ENCODE data around the gene PIGW.

The PIGW gene

DNA sequence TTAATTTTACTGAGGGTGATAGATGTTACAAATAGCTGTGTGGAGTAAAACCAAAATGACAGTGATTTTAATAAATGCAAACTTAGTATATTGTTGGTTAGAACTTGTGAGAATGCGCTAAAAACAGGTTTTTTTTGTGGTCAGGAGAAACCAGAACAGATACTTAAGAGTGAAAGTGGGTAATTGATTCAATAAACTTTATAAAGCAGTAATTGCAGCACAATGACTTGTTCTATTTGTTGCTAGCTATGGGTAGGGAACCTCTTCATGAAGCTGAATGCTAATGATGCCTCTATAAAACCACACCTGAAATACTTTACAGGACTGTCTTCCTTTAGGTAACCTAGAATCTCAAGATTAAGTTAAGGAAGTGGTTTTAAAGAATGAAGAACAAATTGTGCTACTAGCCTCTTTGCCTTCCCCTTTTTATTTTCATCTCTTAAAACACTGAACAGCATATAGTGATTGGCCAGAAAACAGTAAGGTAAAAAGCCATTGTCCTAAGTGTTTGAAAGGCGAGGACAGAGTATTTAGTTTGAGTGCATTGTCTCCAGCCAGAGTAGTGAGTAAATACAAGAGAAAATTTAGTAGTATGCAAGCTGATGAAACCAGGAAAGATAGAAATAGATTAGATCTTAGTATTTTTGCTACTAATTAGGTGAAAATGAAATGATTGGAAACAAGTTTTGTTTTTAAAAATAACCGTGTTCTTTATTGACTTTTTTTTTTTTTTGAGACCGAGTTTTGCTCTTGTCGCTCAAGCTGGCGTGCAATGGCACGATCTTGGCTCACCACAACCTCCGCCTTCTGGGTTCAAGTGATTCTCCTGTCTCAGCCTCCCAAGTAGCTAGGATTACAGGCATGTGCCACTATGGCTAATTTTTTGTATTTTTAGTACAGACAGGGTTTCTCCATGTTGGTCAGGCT, 16.0 kb downstream of the PIGW start:
- Histone ChIP-seq H3K4me1 (ENCODE audit: control insufficient read depth, insufficient read depth, low read length) (no peaks in the 10 kb centered on the region), H3K27me3 (ENCODE audit: control insufficient read depth, insufficient read depth, low read length) (no peaks in the 10 kb centered on the region), H3K9ac (ENCODE audit: low read depth, low read length) (no peak overlapping the region), H3K4me3 (ENCODE audit: low read depth, low read length) (no peak overlapping the region), H3K36me3 (ENCODE audit: control insufficient read depth, insufficient read depth, low read length) (no peaks in the 10 kb centered on the region), H3K9me3 (ENCODE audit: control insufficient read depth, insufficient read depth, low read length) (no peaks in the 10 kb centered on the region)

DNA sequence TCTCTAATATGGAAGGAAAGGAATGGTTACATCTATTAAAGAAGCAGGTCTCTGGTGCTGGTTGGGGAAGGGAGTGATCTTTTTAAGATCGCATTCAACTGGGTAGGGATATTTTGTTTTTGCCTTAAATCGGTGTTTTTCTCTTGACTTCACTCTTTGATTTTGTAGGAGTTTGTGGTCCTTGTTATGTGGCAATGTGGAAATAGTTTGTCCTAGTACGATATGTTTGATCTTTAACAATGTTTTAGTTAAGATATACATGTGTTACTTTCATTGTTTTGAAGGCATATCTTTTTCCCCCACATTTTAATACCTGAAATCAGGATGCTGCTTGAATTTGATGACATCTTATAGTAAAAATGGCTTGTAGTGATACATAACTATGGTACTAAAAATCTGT, 18.7 kb downstream of the PIGW start:
- H3K4me1 ChIP-seq (ENCODE audit: control insufficient read depth, insufficient read depth, low read length): no peaks in the 10 kb centered on the region
- H3K9ac ChIP-seq (ENCODE audit: low read depth, low read length): no peak overlapping the region
- H3K4me3 ChIP-seq (ENCODE audit: low read depth, low read length): no peak overlapping the region
- H3K36me3 ChIP-seq (ENCODE audit: control insufficient read depth, insufficient read depth, low read length): peaks cover 11% of the 10 kb centered on the region
- no peaks in the 10 kb centered on the region for H3K9me3 ChIP-seq (ENCODE audit: control insufficient read depth, insufficient read depth, low read length)
- no peaks in the 10 kb centered on the region for H3K27me3 ChIP-seq (ENCODE audit: control insufficient read depth, insufficient read depth, low read length)

DNA sequence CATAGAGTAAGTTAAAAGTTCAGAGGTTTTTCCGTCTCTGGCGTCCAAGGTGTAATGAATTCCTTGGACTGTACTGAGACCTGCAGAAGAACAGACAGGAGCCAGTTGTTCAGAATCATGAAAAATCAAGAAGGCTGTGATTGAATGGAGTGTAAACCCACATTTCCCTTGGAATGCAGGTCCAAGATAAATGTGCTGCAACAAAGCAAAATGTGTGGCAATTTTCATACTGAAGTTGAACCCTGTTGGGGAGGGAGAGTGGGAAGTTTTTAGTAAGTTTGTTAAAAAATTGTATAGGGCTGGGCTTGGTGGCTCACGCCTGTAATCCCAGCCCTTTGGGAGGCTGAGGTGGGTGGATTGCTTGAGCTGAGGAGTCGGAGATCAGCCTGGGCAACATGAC, 31.3 kb downstream of the PIGW start:
- H3K27me3 ChIP-seq (ENCODE audit: control insufficient read depth, insufficient read depth, low read length): no peaks in the 10 kb centered on the region
- H3K4me1 ChIP-seq (ENCODE audit: control insufficient read depth, insufficient read depth, low read length): no peaks in the 10 kb centered on the region
- H3K4me3 ChIP-seq (ENCODE audit: low read depth, low read length): no peak overlapping the region
- no peak overlapping the region for H3K9ac ChIP-seq (ENCODE audit: low read depth, low read length)
- no peaks in the 10 kb centered on the region for H3K9me3 ChIP-seq (ENCODE audit: control insufficient read depth, insufficient read depth, low read length)
- peaks cover 32% of the 10 kb centered on the region for H3K36me3 ChIP-seq (ENCODE audit: control insufficient read depth, insufficient read depth, low read length)

DNA sequence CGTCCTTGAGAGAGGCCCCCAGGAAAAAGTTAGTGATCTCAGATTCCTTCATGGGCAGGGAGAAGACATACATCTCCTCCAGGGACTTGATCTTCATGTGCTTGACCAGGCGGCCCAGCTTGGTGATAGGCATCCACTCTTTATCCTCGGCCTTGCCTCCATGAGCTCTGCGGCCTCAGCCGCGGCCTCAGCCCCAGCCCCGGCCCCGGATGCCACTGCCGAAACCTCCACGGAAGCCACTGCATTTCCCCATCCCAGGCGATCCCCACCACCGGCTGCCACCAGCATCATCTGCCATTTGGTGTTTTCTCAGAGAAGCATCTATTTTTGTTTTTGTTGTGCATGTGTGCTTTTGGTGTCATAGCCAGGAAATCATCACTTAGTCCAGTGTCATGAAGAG, 40.2 kb downstream of the PIGW start:
- Histone ChIP-seq H3K36me3 (ENCODE audit: control insufficient read depth, insufficient read depth, low read length) (peaks cover 16% of the 10 kb centered on the region), H3K9me3 (ENCODE audit: control insufficient read depth, insufficient read depth, low read length) (no peaks in the 10 kb centered on the region), H3K27me3 (ENCODE audit: control insufficient read depth, insufficient read depth, low read length) (no peaks in the 10 kb centered on the region), H3K4me1 (ENCODE audit: control insufficient read depth, insufficient read depth, low read length) (no peaks in the 10 kb centered on the region), H3K9ac (ENCODE audit: low read depth, low read length) (no peak overlapping the region), H3K4me3 (ENCODE audit: low read depth, low read length) (no peak overlapping the region)

DNA sequence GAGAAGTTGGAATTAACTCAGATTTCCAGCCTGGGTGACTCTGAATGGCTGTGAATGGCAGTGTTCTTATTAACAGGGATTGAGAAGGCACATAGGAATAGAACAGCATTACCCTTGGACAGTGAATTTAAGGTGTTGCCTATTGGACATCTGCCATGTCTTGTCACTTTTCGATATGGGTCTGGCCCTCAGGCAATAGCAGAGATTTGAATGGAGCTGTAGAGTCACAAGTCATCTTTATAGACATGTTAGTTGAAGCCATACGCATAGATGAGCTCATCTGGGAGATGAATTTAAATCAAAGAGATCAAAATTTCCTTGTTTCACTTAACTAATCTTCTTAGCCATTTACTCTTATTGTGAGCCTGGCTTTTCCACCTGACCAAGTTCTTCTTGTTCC, 42.0 kb downstream of the PIGW start:
- Histone ChIP-seq H3K27me3 (ENCODE audit: control insufficient read depth, insufficient read depth, low read length) (no peaks in the 10 kb centered on the region), H3K4me3 (ENCODE audit: low read depth, low read length) (no peak overlapping the region), H3K9ac (ENCODE audit: low read depth, low read length) (no peak overlapping the region), H3K4me1 (ENCODE audit: control insufficient read depth, insufficient read depth, low read length) (no peaks in the 10 kb centered on the region), H3K9me3 (ENCODE audit: control insufficient read depth, insufficient read depth, low read length) (no peaks in the 10 kb centered on the region), H3K36me3 (ENCODE audit: control insufficient read depth, insufficient read depth, low read length) (peaks cover 17% of the 10 kb centered on the region)

DNA sequence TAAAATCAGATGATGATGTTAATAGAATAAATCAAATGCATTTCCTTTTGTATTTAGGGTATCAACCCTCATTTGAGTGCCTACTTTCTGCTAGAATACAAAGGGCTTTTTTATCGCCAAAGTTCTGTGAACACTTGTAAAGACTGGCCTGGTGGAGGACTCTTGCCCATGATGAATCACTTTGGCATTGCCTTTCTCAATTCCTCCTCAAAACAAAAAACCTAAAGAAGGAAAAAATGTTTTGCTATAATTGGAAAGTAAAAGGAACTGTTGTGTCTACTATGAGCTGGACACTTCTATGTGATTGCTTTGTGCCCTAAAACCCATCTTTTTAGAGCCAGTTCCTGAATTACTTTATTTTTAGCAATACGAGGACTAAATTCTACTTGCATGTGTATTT, 43.9 kb downstream of the PIGW start:
- Histone ChIP-seq H3K4me3 (ENCODE audit: low read depth, low read length) (no peak overlapping the region), H3K36me3 (ENCODE audit: control insufficient read depth, insufficient read depth, low read length) (peaks cover 20% of the 10 kb centered on the region), H3K4me1 (ENCODE audit: control insufficient read depth, insufficient read depth, low read length) (no peaks in the 10 kb centered on the region), H3K9me3 (ENCODE audit: control insufficient read depth, insufficient read depth, low read length) (no peaks in the 10 kb centered on the region), H3K27me3 (ENCODE audit: control insufficient read depth, insufficient read depth, low read length) (no peaks in the 10 kb centered on the region), H3K9ac (ENCODE audit: low read depth, low read length) (no peak overlapping the region)

DNA sequence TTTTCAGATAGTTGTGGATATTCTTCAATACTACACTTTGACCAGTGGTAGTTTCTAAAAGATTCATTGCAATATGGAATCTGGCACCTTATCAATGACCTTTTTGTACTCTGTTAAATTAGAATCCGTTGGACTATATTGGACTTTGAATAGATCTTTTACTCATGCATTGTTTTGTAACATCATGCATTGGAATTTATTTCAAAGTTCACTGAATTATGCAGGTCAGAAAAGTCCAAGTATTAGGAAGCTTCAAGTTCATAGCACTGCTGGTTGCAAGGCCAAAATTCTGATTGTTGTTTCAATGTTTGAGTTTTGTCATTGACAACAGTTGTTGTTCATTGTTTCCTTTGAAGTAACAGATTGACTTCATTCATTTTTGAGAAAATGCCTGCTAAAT, 49.0 kb downstream of the PIGW start:
- H3K9ac ChIP-seq (ENCODE audit: low read depth, low read length): no peak overlapping the region
- no peaks in the 10 kb centered on the region for H3K27me3 ChIP-seq (ENCODE audit: control insufficient read depth, insufficient read depth, low read length)
- H3K4me3 ChIP-seq (ENCODE audit: low read depth, low read length): no peak overlapping the region
- H3K4me1 ChIP-seq (ENCODE audit: control insufficient read depth, insufficient read depth, low read length): no peaks in the 10 kb centered on the region
- H3K9me3 ChIP-seq (ENCODE audit: control insufficient read depth, insufficient read depth, low read length): no peaks in the 10 kb centered on the region
- peaks cover 32% of the 10 kb centered on the region for H3K36me3 ChIP-seq (ENCODE audit: control insufficient read depth, insufficient read depth, low read length)

DNA sequence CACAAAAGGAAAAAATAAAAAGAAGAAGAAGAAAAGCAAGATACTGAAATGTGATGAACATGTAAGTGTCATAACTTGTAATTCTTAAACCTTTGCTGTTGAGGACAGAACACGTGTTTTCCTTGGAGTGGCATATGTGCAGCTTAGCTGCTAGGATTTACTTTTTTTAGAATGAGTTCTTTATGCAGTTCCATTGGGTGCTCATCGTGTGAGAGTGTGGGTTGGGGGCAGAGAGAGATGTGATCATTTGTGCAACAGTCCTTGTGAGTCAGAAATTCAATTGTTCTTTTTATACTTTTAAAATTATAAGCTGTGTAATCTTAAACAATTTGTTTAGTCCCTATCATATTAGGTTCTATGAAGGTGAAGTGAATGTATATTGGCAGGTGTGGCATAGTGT, 51.4 kb downstream of the PIGW start:
- H3K36me3 ChIP-seq (ENCODE audit: control insufficient read depth, insufficient read depth, low read length): peaks cover 25% of the 10 kb centered on the region
- no peak overlapping the region for H3K4me3 ChIP-seq (ENCODE audit: low read depth, low read length)

More for the DNA sequence above, 51.4 kb downstream of the PIGW start:
- H3K9ac ChIP-seq (ENCODE audit: low read depth, low read length): no peak overlapping the region
- no peaks in the 10 kb centered on the region for H3K9me3 ChIP-seq (ENCODE audit: control insufficient read depth, insufficient read depth, low read length)
- no peaks in the 10 kb centered on the region for H3K27me3 ChIP-seq (ENCODE audit: control insufficient read depth, insufficient read depth, low read length)
- H3K4me1 ChIP-seq (ENCODE audit: control insufficient read depth, insufficient read depth, low read length): peaks cover 3% of the 10 kb centered on the region

Measured in iPS-15b (cell line).